ENCODE measurements around the gene ODC1. TPM values are rescaled to one million over a fixed set of nuclear protein-coding genes. Genes with fewer than 3 reads are reported as not detected.
A peak's percentile ranks its signal among the peaks of the same experiment; 100 is the strongest.

Gene ODC1
- total and polyA plus RNA-seq, 10 donors: 28.9 to 84.3 (median 63.4) TPM

GRCh38 chr2:10434886-10435819 lies 13.0 kb downstream of the ODC1 start:
- Histone ChIP-seq H3K27ac (peak overlapping the region in 1 of 8 donors; percentile 4), H3K36me3 (peaks cover 0 to 20% (median 11%) of the 10 kb centered on the region in 6 donors), H3K9me3 (no peaks in the 10 kb centered on the region), H3K4me3 (no peak overlapping the region), H3K27me3 (replicated peaks in 1 of 7) (peaks cover 0 to 20% (median 0%) of the 10 kb centered on the region in 7 donors), H3K4me1 (peaks cover 0 to 37% (median 29%) of the 10 kb centered on the region in 6 donors)
- DNase-seq: peak; percentile 95
- WGBS, 5 donors: 29 to 50% (median 39%) methylated on average over 12 to 28 of the region's 28 CpGs
- intact Hi-C loops (cut with DNase I; ENCODE audit: low total_unique reads): loop anchor here (5.0 kb wide), 2 partner anchors 308 to 363 kb away; no protein-coding TSS in a partner anchor
- peak; percentile 47 to 71 (median 66) for TF ChIP-seq POLR2AphosphoS5 (IDR thresholded peaks at IDR 0.05)
- TF ChIP-seq, protein P1, sequence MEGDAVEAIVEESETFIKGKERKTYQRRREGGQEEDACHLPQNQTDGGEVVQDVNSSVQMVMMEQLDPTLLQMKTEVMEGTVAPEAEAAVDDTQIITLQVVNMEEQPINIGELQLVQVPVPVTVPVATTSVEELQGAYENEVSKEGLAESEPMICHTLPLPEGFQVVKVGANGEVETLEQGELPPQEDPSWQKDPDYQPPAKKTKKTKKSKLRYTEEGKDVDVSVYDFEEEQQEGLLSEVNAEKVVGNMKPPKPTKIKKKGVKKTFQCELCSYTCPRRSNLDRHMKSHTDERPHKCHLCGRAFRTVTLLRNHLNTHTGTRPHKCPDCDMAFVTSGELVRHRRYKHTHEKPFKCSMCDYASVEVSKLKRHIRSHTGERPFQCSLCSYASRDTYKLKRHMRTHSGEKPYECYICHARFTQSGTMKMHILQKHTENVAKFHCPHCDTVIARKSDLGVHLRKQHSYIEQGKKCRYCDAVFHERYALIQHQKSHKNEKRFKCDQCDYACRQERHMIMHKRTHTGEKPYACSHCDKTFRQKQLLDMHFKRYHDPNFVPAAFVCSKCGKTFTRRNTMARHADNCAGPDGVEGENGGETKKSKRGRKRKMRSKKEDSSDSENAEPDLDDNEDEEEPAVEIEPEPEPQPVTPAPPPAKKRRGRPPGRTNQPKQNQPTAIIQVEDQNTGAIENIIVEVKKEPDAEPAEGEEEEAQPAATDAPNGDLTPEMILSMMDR (IDR thresholded peaks at IDR 0.05 in 8 of 11, conservative IDR thresholded peaks at IDR 0.05 in 3 of 11): peak; percentile 95 to 99 (median 98)
- TF ChIP-seq POLR2A (IDR thresholded peaks at IDR 0.05): no peak

DNA sequence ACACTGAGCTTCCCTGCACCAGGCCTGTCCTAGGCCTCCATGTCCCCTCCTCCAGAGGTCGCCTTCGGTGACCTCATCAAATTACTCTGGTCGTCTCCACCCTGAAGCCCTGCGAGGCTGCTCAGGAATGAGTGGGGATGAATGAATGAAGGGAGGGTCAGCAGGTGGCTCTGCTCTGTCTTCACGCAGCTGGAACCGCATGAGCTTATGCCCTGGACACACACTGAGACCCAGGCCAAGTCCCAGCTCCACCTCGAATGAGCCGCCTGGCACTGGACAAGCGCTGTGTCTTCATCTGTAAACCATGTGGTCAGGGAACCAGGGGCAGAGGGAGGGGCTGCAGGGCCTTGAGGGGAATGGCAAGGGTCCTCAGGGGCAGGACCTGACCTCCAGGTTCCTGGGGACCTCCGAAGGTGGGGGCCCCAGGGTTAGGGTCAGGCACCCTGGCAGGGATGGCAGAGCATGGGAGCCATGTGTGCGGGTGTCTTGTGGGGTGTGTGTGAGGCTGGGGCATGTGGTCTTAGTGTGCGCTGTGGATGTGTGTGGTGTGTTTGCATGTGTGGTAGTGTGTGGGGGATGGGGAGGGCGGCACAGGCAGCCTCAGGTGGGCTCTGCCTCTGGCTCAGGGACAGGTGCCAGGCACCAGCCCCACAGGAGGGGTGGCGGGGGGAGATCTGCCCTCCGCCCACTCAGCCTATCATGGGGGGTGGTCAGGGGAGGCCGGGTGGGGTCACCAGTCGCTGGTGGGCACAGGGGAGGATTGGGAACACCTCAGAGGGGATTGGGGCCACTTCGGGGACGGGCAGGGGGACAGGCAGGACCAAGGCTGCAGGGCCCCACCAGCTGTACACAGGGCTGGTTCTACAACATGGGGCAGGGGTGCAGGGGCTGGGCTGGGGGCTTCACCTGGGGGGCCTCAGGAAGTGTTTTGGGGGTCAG lies 13.9 kb downstream of the ODC1 start:
- peaks cover 0 to 37% (median 29%) of the 10 kb centered on the region in 6 donors for H3K4me1 ChIP-seq
- H3K36me3 ChIP-seq: peaks cover 0 to 11% (median 2%) of the 10 kb centered on the region in 6 donors
- H3K27ac ChIP-seq: peak overlapping the region in 1 of 8 donors; percentile 4
- H3K27me3 ChIP-seq (replicated peaks in 1 of 7): peaks cover 0 to 20% (median 0%) of the 10 kb centered on the region in 7 donors
- H3K9me3 ChIP-seq: no peaks in the 10 kb centered on the region
- H3K4me3 ChIP-seq: no peak overlapping the region
- intact Hi-C loops (cut with DNase I; ENCODE audit: low total_unique reads): loop anchor here (5.0 kb wide), 1 partner anchor 307 kb away; no protein-coding TSS in a partner anchor
- TF ChIP-seq POLR2A (IDR thresholded peaks at IDR 0.05): no peak
- TF ChIP-seq, protein P1 (IDR thresholded peaks at IDR 0.05 in 8 of 11, conservative IDR thresholded peaks at IDR 0.05 in 3 of 11): no peak
- WGBS, 5 donors: 85 to 93% (median 88%) methylated on average over 17 to 19 of the region's 19 CpGs
- peak; percentile 82 for DNase-seq

DNA sequence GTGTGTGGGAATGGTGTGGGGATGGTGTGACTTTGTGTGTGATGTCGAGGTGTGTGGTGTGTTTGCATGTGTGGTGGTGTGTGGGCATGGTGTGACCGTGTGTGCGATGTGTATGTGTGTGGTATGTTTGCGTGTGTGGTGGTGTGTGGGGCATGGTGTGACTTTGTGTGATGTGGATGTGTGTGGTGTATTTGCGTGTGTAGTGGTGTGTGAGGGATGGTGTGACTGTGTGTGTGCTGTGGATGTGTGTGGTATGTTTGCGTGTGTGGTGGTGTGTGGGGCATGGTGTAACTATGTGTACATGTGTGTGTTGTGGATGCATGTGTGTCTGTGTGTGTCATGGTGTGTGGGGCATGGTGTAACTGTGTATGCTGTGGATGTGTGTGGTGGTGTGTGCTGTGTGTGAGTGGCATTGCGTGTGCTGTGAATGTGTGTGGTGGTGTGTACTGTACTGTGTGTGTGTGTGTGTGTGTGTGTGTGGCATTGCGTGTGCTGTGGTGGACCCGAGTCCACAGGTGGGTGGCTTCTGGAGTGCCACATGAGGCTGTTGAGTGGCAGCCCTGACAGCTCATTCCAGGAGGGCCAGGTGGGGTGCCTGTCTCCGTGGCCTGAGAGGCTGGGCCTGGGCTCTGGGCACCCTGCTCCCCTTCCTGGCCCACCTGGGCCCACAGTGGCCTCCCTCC lies 14.7 kb downstream of the ODC1 start:
- intact Hi-C loops (cut with DNase I; ENCODE audit: low total_unique reads): loop anchor here (5.0 kb wide), 1 partner anchor 306 kb away; no protein-coding TSS in a partner anchor
- Histone ChIP-seq H3K27ac (no peak overlapping the region), H3K27me3 (replicated peaks in 1 of 7) (peaks cover 0 to 20% (median 0%) of the 10 kb centered on the region in 7 donors), H3K36me3 (peaks cover 0 to 5% (median 0%) of the 10 kb centered on the region in 6 donors), H3K9me3 (no peaks in the 10 kb centered on the region), H3K4me1 (peaks cover 0 to 37% (median 29%) of the 10 kb centered on the region in 6 donors), H3K4me3 (peak overlapping the region in 1 of 8 donors; percentile 72)
- TF ChIP-seq POLR2A (IDR thresholded peaks at IDR 0.05) (no peak), POLR2AphosphoS5 (IDR thresholded peaks at IDR 0.05) (no peak)
- TF ChIP-seq, protein P1 (IDR thresholded peaks at IDR 0.05 in 8 of 11, conservative IDR thresholded peaks at IDR 0.05 in 3 of 11): no peak
- peak; percentile 71 for DNase-seq
- 89 to 93% (median 90%) methylated on average over 10 of the region's 10 CpGs for WGBS, 5 donors

Data from spleen (tissue), 11 donors.